Thoracic aorta (tissue), 2 donors: ENCODE measurements around the gene B3GALNT2. TPM values are rescaled to one million over a fixed set of nuclear protein-coding genes. Genes with fewer than 3 reads are reported as not detected.

ENCODE experiments used
- ATAC-seq: fragments of 150-250 bp; one replicate; pipeline ENCODE4 v1.8.0; 2017; ENCODE audit warnings: low read depth; ENCODE audit not compliant: insufficient number of reproducible peaks, low FRiP score
- DNase-seq: peaks from one replicate; pipeline ENCODE4 v3.0.0-alpha.2; 2020; ENCODE audit warnings: low spot score
- H3K27ac ChIP-seq, 2 donors: fragments of 200-600 bp; sonication (generic); 1 replicate in 1 of 2; 2 replicates in 1 of 2; pipeline ENCODE4 v1.5.1; 2016; ENCODE audit warnings: mild to moderate bottlenecking in 2 of 2, moderate library complexity in 2 of 2
- H3K27me3 ChIP-seq: fragments of 200-600 bp; sonication (generic); replicated peaks from 2 replicates; pipeline ENCODE4 v1.6.0; 2016; ENCODE audit warnings: mild to moderate bottlenecking; ENCODE audit not compliant: insufficient read depth
- H3K36me3 ChIP-seq: fragments of 200-600 bp; sonication (generic); one replicate; pipeline ENCODE4 v1.5.1; 2016
- H3K4me1 ChIP-seq, 2 donors: fragments of 200-600 bp; sonication (generic); 1 replicate in 1 of 2; 2 replicates in 1 of 2; pipeline versions ENCODE4 v1.5.1 to v1.6.0; 2016; ENCODE audit warnings: low read depth in 2 of 2, mild to moderate bottlenecking in 1 of 2; ENCODE audit not compliant: control insufficient read depth in 1 of 2
- H3K4me3 ChIP-seq: fragments of 200-600 bp; sonication (generic); 2 replicates; pipeline ENCODE4 v1.5.1; 2016; ENCODE audit warnings: mild to moderate bottlenecking
- H3K9me3 ChIP-seq: fragments of 200-600 bp; sonication (generic); 2 replicates; pipeline ENCODE4 v1.5.1; 2016
- CTCF ChIP-seq: fragments of 200-600 bp; sonication (generic); IDR thresholded peaks from one replicate; pipeline ENCODE4 v1.5.1; 2019; ENCODE audit warnings: antibody characterized with exemption
- total RNA-seq, 2 donors: library from RNA; depleted of rRNA; stranded (reverse); fragments of >200 nt; gene quantifications; one replicate each; pipeline versions ENCODE4 v1.1.0 to v1.2.3, GENCODE V29; 2016

Gene B3GALNT2
- total RNA-seq, 2 donors from 2014 or later: 50.5 to 50.7 TPM

- peaks cover 10 to 11% of the 10 kb centered on the region in 2 donors for H3K4me1 ChIP-seq
- no peaks in the 10 kb centered on the region for H3K27me3 ChIP-seq
- H3K27ac ChIP-seq: no peak overlapping the region
- ATAC-seq (no peak), DNase-seq (no peak)
- peaks cover 25% of the 10 kb centered on the region for H3K36me3 ChIP-seq
- no peaks in the 10 kb centered on the region for H3K9me3 ChIP-seq
- H3K4me3 ChIP-seq: no peak overlapping the region
- no peak for TF ChIP-seq CTCF
Observed at GRCh38 chr1:235434001-235434400, 70.3 kb downstream of the B3GALNT2 start.

- TF ChIP-seq CTCF: no peak
- Histone ChIP-seq H3K9me3 (no peaks in the 10 kb centered on the region), H3K4me3 (peak overlapping the region; percentile 26), H3K27ac (peak overlapping the region; percentile 43), H3K27me3 (no peaks in the 10 kb centered on the region), H3K36me3 (peaks cover 7% of the 10 kb centered on the region), H3K4me1 (peaks cover 10 to 11% of the 10 kb centered on the region in 2 donors)
- DNase-seq (no peak), ATAC-seq (peak; percentile 50)
Observed at GRCh38 chr1:235430991-235431390, 73.3 kb downstream of the B3GALNT2 start.

GRCh38 chr1:235429143-235429542 is 75.1 kb downstream of the B3GALNT2 start:
- no peak for TF ChIP-seq CTCF
- Histone ChIP-seq H3K27ac (no peak overlapping the region), H3K4me3 (no peak overlapping the region), H3K36me3 (peaks cover 7% of the 10 kb centered on the region), H3K9me3 (no peaks in the 10 kb centered on the region), H3K27me3 (no peaks in the 10 kb centered on the region), H3K4me1 (peaks cover 10 to 11% of the 10 kb centered on the region in 2 donors)
- ATAC-seq: no peak
- DNase-seq: no peak

GRCh38 chr1:235427447-235427846 is 76.8 kb downstream of the B3GALNT2 start:
- H3K27me3 ChIP-seq: no peaks in the 10 kb centered on the region
- DNase-seq: no peak
- H3K27ac ChIP-seq: no peak overlapping the region
- no peaks in the 10 kb centered on the region for H3K36me3 ChIP-seq
- no peak for ATAC-seq
- TF ChIP-seq CTCF: no peak
- H3K4me1 ChIP-seq: peaks cover 10 to 11% of the 10 kb centered on the region in 2 donors
- no peak overlapping the region for H3K4me3 ChIP-seq
- no peaks in the 10 kb centered on the region for H3K9me3 ChIP-seq

GRCh38 chr1:235426680-235427079 is 77.6 kb downstream of the B3GALNT2 start:
- Histone ChIP-seq H3K36me3 (no peaks in the 10 kb centered on the region), H3K27me3 (no peaks in the 10 kb centered on the region), H3K4me1 (peaks cover 10 to 11% of the 10 kb centered on the region in 2 donors), H3K9me3 (no peaks in the 10 kb centered on the region), H3K27ac (no peak overlapping the region), H3K4me3 (no peak overlapping the region)
- ATAC-seq: no peak
- DNase-seq: no peak
- no peak for TF ChIP-seq CTCF
